Measurements from ENCODE around the gene MGAT4A. TPM values are rescaled to one million over a fixed set of nuclear protein-coding genes. Genes with fewer than 3 reads are reported as not detected.
A peak's percentile ranks its signal among the peaks of the same experiment; 100 is the strongest.

The MGAT4A gene
- total RNA-seq, 2 donors from 2014 or later = 13.2 to 37.4 TPM

DNA sequence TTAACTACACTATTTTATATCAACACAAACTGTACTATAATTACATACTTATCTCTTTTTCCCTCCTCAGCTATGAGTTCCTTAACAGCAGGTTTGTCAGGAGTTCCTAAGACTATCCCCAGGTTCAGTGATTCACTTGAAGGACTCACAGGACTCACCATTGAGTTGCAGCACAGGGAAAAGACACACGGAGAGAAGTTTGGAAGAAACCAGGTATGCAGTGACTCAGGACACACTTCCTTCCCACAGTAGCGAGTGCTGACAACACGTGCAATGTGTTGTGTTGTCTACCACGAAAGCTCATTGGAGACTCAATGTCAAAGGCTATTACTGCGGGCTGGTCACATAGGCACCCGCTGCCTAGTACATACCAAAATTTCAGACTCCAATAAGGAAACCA is 32.0 kb downstream of the MGAT4A start:
- Histone ChIP-seq H3K9me3 (no peaks in the 10 kb centered on the region), H3K4me1 (peaks cover 0 to 64% of the 10 kb centered on the region in 2 donors), H3K4me3 (no peak overlapping the region), H3K27ac (peak overlapping the region in 1 of 2 donors; percentile 21), H3K27me3 (no peaks in the 10 kb centered on the region), H3K36me3 (no peaks in the 10 kb centered on the region)
- TF ChIP-seq, protein P1, sequence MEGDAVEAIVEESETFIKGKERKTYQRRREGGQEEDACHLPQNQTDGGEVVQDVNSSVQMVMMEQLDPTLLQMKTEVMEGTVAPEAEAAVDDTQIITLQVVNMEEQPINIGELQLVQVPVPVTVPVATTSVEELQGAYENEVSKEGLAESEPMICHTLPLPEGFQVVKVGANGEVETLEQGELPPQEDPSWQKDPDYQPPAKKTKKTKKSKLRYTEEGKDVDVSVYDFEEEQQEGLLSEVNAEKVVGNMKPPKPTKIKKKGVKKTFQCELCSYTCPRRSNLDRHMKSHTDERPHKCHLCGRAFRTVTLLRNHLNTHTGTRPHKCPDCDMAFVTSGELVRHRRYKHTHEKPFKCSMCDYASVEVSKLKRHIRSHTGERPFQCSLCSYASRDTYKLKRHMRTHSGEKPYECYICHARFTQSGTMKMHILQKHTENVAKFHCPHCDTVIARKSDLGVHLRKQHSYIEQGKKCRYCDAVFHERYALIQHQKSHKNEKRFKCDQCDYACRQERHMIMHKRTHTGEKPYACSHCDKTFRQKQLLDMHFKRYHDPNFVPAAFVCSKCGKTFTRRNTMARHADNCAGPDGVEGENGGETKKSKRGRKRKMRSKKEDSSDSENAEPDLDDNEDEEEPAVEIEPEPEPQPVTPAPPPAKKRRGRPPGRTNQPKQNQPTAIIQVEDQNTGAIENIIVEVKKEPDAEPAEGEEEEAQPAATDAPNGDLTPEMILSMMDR (IDR thresholded peaks at IDR 0.05) = no peak
- DNase-seq (ENCODE audit: low spot score) = no peak

DNA sequence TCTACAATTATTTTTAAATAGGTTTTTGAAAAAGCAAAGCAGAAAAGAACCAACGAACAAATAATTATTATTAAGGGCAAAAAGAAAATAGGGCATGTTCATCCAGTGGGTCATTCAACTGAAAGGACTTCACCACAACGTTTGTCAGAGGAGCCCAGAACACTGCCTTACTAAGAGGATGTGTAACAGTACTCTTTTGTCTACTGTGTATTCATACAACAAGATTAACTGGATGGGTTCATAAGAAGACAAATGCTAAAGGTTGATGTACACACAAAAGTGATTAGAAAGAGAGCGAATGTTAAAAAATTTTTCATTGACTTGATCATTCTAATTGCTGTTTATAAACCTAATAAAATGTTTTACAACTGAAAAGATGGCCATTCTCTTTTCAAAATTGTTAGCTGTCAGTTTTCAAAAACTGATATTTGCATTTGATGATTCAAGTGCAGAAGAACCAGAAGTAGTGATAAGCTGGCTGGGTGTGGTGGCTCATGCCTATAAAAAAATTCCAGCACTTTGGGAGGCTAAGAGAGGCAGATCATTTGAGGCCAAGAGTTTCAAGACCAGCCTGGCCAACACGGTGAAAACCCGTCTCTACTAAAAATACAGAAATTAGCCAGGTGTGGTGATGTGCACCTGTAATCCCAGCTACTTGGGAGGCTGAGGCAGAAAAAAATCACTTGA is 33.1 kb downstream of the MGAT4A start:
- TF ChIP-seq, protein P1 (IDR thresholded peaks at IDR 0.05) = no peak
- peaks cover 0 to 53% of the 10 kb centered on the region in 2 donors for H3K4me1 ChIP-seq
- H3K27ac ChIP-seq = no peak overlapping the region

DNA sequence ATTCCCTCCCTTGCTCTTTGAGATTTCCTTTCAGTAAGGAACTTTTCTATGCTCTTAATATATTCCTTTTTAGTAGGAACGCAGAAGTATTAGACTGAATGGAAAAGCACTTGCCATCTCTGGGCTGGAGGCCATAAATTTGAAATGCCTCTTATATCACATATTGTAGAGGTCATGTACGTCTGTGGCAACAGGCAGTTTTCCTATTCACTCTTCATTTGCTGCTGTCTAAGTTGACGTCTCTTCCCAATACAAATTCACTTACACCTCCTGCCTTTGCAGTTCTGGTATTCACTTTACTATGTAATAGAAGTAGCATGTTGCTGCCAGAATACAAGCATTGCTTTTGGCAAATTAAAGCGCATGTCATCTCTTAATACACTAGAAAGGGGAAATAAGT is 34.7 kb downstream of the MGAT4A start:
- TF ChIP-seq, protein P1 (IDR thresholded peaks at IDR 0.05) = no peak
- no peak for DNase-seq (ENCODE audit: low spot score)
- no peaks in the 10 kb centered on the region for H3K36me3 ChIP-seq
- H3K27ac ChIP-seq = no peak overlapping the region
- no peaks in the 10 kb centered on the region for H3K9me3 ChIP-seq
- peaks cover 0 to 39% of the 10 kb centered on the region in 2 donors for H3K4me1 ChIP-seq
- no peak overlapping the region for H3K4me3 ChIP-seq
- H3K27me3 ChIP-seq = no peaks in the 10 kb centered on the region

More for the DNA sequence above, 33.1 kb downstream of the MGAT4A start:
- Histone ChIP-seq H3K9me3 (no peaks in the 10 kb centered on the region), H3K4me3 (no peak overlapping the region), H3K36me3 (no peaks in the 10 kb centered on the region), H3K27me3 (no peaks in the 10 kb centered on the region)
- DNase-seq (ENCODE audit: low spot score) = no peak

DNA sequence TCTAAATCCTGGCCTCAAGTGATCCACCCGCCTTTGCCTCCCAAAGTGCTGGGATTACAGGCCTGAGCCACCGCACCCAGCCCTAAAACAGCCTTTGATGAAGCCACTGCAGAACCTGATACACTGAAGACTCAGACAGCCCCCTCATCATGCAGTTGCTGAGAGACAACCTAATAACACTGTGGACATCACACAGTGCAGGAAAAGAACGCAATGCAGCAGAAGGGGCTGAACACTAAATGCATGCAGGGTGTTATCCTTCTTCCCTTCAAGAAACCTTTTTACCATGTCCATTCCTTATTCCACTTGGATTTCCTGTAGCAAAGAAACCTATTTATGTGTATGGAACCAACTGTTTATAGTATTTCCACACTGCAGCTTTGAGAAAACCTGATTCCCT is 35.7 kb downstream of the MGAT4A start:
- H3K36me3 ChIP-seq = no peaks in the 10 kb centered on the region
- TF ChIP-seq, protein P1 (IDR thresholded peaks at IDR 0.05) = no peak
- H3K27me3 ChIP-seq = no peaks in the 10 kb centered on the region
- H3K4me3 ChIP-seq = no peak overlapping the region
- no peaks in the 10 kb centered on the region for H3K9me3 ChIP-seq
- DNase-seq (ENCODE audit: low spot score) = no peak
- peaks cover 0 to 34% of the 10 kb centered on the region in 2 donors for H3K4me1 ChIP-seq
- H3K27ac ChIP-seq = no peak overlapping the region

DNA sequence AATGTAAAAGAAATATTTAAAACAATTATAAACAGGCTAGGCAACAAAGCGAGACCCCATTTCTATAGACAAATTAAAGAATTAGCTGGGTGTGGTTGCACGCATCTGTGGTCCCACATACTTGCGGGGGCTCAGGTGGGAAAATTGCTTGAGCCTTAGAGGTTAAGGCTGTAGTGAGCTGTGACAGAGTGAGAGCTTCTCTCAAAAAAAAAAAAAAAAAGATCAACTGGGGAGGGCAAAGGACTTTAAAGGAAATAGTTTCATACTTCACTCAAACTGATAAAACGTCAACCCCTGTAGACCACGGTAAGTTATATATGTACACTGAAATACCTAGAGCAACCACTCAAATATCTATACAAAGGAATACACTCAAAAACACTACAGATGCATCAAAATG is 37.5 kb downstream of the MGAT4A start:
- Histone ChIP-seq H3K27me3 (no peaks in the 10 kb centered on the region), H3K27ac (no peak overlapping the region), H3K4me1 (peaks cover 0 to 25% of the 10 kb centered on the region in 2 donors), H3K9me3 (no peaks in the 10 kb centered on the region), H3K36me3 (no peaks in the 10 kb centered on the region), H3K4me3 (no peak overlapping the region)
- no peak for DNase-seq (ENCODE audit: low spot score)
- TF ChIP-seq, protein P1 (IDR thresholded peaks at IDR 0.05) = no peak

Data from right atrium auricular region (tissue), 2 donors.